ENCODE data around the gene RXRA. TPM values are rescaled to one million over a fixed set of nuclear protein-coding genes. Genes with fewer than 3 reads are reported as not detected.

Gene RXRA
- total RNA-seq, 1 donor from 2014 or later, result 85.7 TPM

- intact Hi-C loops (cut with DNase I), result no loop called here
- no peaks in the 10 kb centered on the region for H3K9me3 ChIP-seq
- H3K4me3 ChIP-seq, result no peak overlapping the region
- H3K36me3 ChIP-seq, result no peaks in the 10 kb centered on the region
- no peak overlapping the region for H3K27ac ChIP-seq
- no peaks in the 10 kb centered on the region for H3K27me3 ChIP-seq (ENCODE audit: low read depth)
- no peak for TF ChIP-seq CTCF (IDR thresholded peaks at IDR 0.05)
- H3K4me1 ChIP-seq, result peaks cover 15% of the 10 kb centered on the region
- peak; percentile 34 for DNase-seq
- no peak for ATAC-seq
Measured at GRCh38 chr9:134321946-134322741, 4.1 kb upstream of the RXRA start.

- ATAC-seq (no peak), DNase-seq (peak; percentile 31)
- Histone ChIP-seq H3K9me3 (no peaks in the 10 kb centered on the region), H3K4me3 (no peak overlapping the region), H3K4me1 (peaks cover 21% of the 10 kb centered on the region), H3K27me3 (ENCODE audit: low read depth) (no peaks in the 10 kb centered on the region), H3K36me3 (no peaks in the 10 kb centered on the region), H3K27ac (peak overlapping the region; percentile 94)
- intact Hi-C loops (cut with DNase I), result no loop called here
- TF ChIP-seq CTCF (IDR thresholded peaks at IDR 0.05), result no peak
Measured at GRCh38 chr9:134322781-134323241, 3.4 kb upstream of the RXRA start.

GRCh38 chr9:134323741-134324358 lies 2.4 kb upstream of the RXRA start:
- ATAC-seq, result peak; percentile 29 to 60

DNA sequence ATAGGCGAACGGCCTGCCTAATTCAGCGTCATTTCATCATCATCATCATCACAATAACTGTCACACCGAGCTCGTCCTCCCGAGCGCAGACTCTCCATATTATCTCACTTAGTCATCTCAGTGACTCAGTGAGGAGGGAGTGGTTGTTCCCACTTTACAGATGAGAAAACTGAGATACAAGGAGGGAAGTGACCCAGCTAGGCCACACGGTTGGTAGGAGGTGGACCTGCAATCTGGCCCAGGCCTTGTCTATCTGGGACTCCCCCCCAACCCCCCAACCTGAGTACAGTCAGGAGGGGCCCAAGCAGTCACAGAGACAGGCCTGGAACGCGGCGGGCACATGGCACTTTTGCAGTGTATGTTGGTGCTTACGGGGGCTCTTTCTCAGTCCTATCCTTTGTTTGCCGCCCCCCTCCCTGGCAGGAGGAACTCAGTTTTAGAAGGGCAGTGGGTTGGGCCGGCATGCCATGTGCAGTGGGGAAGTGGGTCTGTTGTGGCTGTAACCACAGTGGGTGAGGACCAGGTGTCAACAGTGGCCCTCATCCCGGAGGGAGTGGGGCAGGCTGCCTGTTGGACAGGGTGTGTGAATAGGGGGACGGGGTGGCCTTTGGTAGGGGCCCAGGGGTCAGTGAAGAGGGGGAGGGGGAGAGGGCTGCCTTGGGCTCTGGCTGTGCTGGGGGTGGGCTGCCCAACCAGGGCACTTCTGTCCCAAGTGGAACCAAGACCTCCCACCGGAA lies 1.7 kb upstream of the RXRA start:
- H3K27ac ChIP-seq, result peak overlapping the region; percentile 94
- no peak for TF ChIP-seq CTCF (IDR thresholded peaks at IDR 0.05)
- DNase-seq (peak; percentile 50), ATAC-seq (no peak)
- peak overlapping the region; percentile 86 for H3K4me3 ChIP-seq
- H3K27me3 ChIP-seq (ENCODE audit: low read depth), result no peaks in the 10 kb centered on the region
- H3K9me3 ChIP-seq, result no peaks in the 10 kb centered on the region
- H3K36me3 ChIP-seq, result no peaks in the 10 kb centered on the region
- intact Hi-C loops (cut with DNase I), result no loop called here
- H3K4me1 ChIP-seq, result peaks cover 39% of the 10 kb centered on the region

More at GRCh38 chr9:134323741-134324358, 2.4 kb upstream of the RXRA start:
- H3K27ac ChIP-seq, result peak overlapping the region; percentile 94
- peak; percentile 83 for DNase-seq
- intact Hi-C loops (cut with DNase I), result no loop called here
- no peaks in the 10 kb centered on the region for H3K27me3 ChIP-seq (ENCODE audit: low read depth)
- peaks cover 32% of the 10 kb centered on the region for H3K4me1 ChIP-seq
- H3K9me3 ChIP-seq, result no peaks in the 10 kb centered on the region
- TF ChIP-seq CTCF (IDR thresholded peaks at IDR 0.05), result no peak
- H3K36me3 ChIP-seq, result no peaks in the 10 kb centered on the region
- H3K4me3 ChIP-seq, result no peak overlapping the region

DNA sequence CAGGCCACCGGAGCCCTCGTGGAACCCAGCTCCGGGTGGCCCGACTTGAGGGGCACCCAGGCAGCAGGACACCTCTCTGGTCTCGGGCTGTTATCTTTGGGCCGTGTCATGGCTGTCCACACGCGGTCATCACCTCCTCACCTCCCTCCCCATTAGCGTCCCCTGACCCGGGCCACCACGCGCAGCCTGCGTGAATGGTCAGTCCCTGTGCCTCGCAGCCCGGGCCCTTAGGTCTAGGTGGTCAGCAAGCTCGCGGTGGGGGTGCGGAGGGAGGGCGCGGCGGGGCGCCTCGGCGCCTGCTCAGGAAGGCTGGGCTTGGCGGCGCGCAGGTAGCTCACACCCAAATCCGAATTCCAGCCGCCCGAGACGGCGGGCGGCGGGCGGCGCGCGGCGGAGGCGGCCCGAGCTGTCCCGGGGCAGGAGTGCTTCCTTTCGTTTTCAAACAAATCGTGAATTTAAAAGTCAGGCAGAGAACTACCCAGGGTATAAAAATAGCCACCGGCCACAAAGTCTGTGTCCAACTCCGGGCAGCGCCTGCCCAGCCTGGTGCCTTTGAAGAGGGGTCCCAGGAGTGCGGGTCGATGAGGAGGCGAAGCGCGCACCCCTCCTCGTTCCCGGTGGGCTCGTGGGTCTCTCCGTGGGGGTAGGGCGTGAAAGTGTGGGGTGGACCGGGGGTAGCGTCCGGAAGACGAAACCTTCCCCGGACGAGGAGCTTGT lies 1.0 kb upstream of the RXRA start:
- intact Hi-C loops (cut with DNase I), result no loop called here
- peak; percentile 77 for DNase-seq
- H3K9me3 ChIP-seq, result no peaks in the 10 kb centered on the region
- no peaks in the 10 kb centered on the region for H3K27me3 ChIP-seq (ENCODE audit: low read depth)
- peaks cover 46% of the 10 kb centered on the region for H3K4me1 ChIP-seq
- TF ChIP-seq CTCF (IDR thresholded peaks at IDR 0.05), result no peak
- peak; percentile 54 to 63 for ATAC-seq
- H3K27ac ChIP-seq, result peak overlapping the region; percentile 94
- peak overlapping the region; percentile 86 for H3K4me3 ChIP-seq
- no peaks in the 10 kb centered on the region for H3K36me3 ChIP-seq

All from lower lobe of right lung (tissue), 2 donors.